Measurements from ENCODE around the gene RNASE9.
"Not testable (repeated sequence)": the region's sequence is repeated elsewhere in the genome, so short reads cannot be mapped to it uniquely, and the experiment has no call there.

Gene RNASE9

GRCh38 chr14:20572382-20572990, 11.6 kb upstream of the RNASE9 start:
- DNase-seq: not testable (repeated sequence)

- not testable (repeated sequence) for DNase-seq
These were observed 9.9 kb upstream of the RNASE9 start for GRCh38 chr14:20570720-20571119.

- not testable (repeated sequence) for DNase-seq
These were observed 9.0 kb upstream of the RNASE9 start for GRCh38 chr14:20569865-20570264.

DNA sequence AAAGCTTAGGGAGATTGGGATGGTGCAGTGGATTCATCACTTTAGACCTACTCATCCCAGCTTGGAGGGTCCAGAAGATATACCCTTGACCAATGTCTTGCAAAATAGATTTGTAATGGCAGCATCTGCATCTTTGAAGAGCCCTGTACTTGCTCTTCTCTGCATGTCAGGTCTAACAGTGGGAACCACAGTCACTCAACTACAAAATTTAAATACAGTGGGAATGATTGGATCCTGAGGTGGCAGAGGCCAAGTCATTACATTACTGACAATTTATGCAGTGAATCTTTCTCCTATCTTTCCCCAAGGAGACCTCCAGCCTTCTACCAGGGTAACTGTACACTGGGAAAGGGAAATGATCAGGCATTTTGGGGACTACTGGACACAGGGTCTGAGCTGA, 8.2 kb upstream of the RNASE9 start:
- no peak for DNase-seq

GRCh38 chr14:20568393-20568792, 7.5 kb upstream of the RNASE9 start:
- DNase-seq: no peak

GRCh38 chr14:20567199-20567598, 6.4 kb upstream of the RNASE9 start:
- not testable (repeated sequence) for DNase-seq

- DNase-seq: no peak
These were observed 3.7 kb upstream of the RNASE9 start for GRCh38 chr14:20564501-20564997.

- no peak for DNase-seq
These were observed 3.1 kb upstream of the RNASE9 start for GRCh38 chr14:20563971-20564370.

GRCh38 chr14:20559461-20559904, 1.4 kb downstream of the RNASE9 start:
- DNase-seq: no peak

GRCh38 chr14:20557212-20557542, 3.7 kb downstream of the RNASE9 start:
- DNase-seq: no peak

DNA sequence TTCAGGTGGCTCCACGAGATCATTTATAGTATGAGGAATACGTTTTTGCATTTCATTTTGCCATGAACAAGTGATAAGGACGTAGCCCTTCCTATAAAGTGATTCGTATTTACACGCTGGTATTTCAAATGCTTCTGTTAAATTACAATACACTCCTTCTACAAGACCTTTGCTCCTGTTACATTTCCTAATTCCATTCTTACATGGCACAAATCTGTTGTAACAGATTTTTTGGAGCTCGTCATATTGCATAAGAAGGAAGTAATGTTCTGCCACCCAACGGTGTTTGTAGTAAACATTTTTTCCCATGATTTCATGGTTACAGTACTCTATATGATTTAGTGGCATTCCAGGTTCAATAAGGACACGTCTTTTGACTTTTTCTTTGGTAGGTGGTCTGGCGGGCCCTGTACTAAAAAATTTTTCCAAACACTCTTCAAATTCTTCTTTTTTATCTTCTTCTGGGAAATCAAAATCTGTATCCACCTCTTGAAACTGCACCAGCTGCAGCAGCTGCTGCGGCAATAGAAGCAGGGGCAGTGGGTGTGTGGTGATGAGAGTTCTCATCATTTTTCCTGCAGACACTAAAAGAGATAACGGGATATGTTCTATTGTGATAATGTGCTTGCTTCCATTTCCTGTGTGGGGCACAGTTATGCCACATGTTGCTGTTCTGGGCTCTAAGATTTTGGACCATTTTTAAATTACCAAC, 4.2 kb downstream of the RNASE9 start:
- DNase-seq: no peak

DNA sequence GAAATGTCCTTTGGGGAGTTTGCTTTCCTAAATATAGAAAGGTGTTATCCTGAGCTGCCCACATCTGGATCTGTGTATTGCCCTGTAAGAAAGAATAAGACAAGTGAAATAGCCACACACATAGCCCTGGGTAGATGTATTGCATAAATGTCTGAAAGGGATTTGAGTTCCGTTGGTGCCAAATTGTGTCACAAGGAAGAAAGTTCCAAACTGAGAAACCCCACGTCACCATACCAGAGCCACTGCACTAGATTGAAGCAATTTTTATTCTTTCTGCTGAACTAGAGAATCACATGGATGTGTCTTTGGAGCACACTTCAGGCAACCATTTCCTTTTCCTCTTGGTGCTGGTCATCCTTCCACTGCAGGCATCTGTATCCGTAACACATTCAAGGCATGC, 5.0 kb downstream of the RNASE9 start:
- no peak for DNase-seq

GRCh38 chr14:20553024-20553423, 7.8 kb downstream of the RNASE9 start:
- no peak for DNase-seq

DNA sequence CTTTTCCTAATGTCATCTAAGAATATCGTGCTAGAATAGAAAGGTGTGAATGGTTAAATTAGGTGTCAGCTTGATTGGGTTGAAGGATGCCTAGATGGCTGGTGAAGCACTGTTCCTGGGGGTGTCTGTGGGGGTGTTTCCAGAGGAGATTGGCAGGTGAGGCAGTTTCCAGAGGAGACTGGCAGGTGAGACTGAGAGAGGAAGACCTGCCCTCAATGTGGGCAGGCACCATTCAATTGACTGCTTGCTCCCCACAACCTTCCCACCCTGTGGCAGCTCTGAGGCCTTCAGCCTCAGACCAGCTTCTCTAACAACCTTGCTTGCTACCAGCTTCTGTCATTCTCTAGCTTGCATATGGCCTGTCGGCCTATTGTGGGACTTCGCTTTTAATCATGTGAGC, 9.2 kb downstream of the RNASE9 start:
- DNase-seq: no peak

- no peak for DNase-seq
These were observed 9.9 kb downstream of the RNASE9 start for GRCh38 chr14:20550926-20551325.

- no peak for DNase-seq
These were observed 12.3 kb downstream of the RNASE9 start for GRCh38 chr14:20548414-20549158.

DNA sequence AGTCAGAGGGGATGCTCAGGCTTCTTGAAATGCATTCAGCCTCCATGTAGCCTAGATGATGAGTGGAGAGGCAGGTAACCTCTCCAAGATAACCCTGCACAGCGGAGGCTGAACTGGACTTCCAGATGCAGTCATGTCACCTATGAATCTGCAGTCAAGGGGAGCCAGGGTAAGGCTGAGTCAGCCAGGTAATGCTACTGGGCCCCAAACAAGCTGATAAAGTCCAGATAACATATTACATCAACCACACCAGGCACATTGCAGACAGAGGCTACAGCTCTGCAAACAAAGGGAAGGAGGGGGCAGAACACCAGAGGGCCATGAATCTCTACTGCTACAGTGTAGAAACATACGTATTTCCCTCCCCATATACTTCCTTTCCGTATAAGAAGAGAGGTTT, 14.0 kb downstream of the RNASE9 start:
- no peak for DNase-seq

DNA sequence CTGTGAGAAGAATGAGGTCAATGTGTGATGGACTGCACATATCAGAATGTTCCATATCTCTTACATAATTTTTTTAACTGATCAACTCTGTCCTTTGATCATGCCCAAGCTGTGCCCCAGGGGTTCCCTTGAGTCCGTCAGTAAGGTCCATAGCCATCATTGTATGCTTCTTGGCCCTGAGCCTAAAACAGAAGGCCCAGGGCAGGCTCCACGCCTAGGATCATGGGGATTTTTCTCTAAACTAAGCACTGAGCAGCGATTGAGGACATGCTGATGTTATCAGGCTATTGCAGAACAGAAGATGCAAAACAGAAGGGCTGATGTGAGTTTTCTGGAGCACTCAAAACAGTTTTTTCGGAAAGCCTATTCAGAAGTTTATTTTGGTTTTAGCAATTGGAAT, 20.9 kb downstream of the RNASE9 start:
- no peak for DNase-seq

DNA sequence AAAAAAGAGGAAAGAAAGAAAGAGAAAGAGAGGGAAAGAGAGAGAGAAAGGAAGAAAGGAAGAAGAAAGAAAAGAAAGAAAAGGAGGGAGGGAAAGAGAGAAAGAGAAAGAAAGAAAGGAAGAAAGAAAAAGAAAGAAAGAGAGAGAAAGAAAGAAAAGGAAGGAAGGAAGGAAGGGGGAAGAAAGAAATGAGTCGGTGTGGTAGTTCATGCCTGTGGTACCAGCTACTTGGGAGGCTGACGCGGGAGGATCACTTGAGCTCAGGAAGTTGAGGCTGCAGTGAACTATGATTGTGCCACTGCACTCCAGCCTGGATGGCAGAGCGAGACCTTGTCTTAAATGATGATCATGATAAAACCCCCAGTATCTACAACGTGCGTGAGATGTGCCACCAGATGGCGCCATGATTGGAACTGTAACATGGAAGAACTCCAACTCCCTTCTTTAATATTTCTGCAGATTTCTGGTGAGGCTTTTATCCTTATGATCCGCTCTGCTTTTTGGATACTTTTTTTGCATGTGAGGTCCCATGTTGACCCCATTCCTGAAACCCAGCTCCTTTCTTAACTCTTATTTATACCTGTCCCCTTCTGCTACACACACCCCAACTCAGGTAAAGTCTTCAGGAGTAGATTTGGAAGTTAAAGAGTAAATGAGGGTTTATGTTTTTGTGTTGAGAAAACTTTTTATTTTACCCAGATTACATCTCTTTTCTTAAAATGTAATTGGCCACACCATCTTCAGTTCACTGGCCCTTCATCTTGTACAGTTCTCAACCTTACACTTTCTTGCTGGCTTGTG, 29.9 kb downstream of the RNASE9 start:
- DNase-seq: peak; percentile 69

DNA sequence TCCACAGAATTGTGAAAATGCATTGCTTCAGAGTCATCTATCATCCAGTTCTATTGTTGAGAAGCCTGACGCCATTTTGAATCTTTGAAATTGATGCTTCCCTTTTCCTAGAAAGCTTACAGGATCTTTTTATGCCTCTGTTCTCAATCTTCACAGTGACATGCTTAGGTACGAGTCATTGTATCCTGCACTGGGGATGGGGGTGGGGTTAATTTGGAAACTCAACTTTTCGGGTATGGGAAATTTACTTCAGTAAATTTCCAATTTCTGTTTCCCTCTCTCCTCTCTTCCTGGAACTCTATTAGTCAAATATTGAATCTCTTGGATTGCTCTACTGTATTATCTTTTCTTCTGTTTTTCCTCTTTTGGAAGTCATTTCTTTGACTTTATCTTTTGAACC, 31.0 kb downstream of the RNASE9 start:
- no peak for DNase-seq

DNA sequence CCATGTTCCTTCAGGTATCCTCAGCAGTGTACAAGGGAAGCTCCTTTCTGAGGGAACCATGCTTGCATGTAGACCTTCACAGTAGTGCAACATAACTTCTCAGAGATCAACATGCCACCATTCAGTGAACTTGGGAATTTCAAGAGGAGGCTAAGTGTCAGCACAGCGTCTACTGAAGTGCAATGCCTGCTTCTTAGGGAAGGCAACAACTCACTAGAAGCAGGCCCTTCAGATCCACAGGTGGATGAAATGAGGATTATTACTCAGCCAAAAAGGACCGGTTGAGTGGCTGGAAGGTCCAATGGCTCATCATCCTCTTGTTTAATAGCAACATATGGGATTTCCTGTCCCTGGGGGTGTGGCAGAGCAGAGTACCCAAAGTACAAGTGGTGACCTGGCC, 36.8 kb downstream of the RNASE9 start:
- DNase-seq: no peak

GRCh38 chr14:20522332-20522731, 38.5 kb downstream of the RNASE9 start:
- no peak for DNase-seq

DNA sequence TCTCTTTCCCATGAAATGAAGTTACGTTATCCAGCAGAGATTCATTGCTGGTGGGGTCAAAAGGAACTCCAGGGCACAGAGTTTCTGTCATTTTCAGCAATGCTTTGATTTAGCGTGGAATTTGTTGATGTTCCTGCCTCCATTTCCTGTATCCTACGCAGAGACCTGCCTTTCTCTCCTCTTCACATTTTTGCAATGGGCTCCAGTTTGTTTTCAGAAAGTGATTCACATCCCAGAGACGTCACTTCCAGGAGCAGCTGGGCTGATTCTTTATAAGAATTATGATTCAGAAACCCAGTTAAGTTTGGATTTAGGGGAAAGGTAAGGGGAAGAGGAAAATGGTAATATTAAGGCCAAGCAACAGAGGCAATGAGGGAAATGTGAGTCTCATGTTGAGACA, 43.9 kb downstream of the RNASE9 start:
- DNase-seq: no peak
